A549 treated with ZK216348 at 1 μM for 4 hours (cell line): ENCODE data around the gene TUBA1B. TPM values are rescaled to one million over a fixed set of nuclear protein-coding genes. Genes with fewer than 3 reads are reported as not detected.

ENCODE experiments used
- total RNA-seq: library from RNA; stranded (reverse); fragments of 200-300 nt; extraction: Qiagen RNA extraction; gene quantifications from 5 replicates; pipeline ENCODE4 v1.2.3, GENCODE V29; 2022; ENCODE audit warnings: low read depth

Gene TUBA1B
- 1,785 to 2,573 TPM (median 2,522 TPM) in 5 replicates for total RNA-seq

DNA sequence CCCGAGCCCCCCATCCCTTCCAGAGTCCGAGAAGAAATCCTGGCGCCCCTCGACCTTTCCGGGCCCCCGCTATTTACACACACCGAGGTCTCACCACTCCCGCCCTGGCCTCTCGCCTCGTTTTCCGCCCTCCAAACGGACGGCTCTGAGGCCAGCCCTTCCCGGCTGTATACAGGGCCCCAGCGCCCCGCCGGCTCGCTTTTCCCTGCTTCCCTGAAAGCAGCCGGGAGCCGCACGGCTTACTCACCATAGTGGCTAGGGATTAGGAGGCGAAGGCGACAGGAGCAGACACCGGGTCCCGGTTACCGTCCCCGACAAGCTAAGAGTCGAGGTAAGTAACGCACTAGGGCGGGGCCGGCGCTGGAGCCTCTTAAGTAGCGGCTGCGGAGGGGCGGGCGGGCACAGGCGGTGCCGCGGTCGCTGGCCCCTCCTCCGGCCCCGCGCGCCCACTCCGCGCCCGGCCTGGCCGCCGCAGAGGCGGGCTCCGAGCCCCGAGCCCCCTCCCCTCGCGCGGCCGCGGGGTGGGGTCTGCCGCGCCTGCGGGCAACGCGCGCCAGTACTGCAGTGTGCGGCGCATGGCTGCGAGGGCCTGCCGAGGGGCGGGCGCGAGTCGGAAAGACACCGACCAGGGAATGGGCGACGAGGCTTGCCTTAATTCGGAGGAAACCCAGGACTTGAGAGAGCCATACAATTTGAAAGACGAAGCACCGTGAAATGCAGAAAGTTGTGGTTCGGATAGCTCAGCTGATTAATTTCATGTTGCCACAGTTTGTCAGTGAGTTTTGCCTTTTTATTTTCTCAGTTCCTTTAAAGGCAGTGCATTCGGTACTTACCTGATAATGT lies at the start of gene TUBA1B:
TUBA1B (minus strand) TSS at position 345 of the 843 bp plus-strand sequence; CDS start at position 250, 95 bp downstream.

DNA sequence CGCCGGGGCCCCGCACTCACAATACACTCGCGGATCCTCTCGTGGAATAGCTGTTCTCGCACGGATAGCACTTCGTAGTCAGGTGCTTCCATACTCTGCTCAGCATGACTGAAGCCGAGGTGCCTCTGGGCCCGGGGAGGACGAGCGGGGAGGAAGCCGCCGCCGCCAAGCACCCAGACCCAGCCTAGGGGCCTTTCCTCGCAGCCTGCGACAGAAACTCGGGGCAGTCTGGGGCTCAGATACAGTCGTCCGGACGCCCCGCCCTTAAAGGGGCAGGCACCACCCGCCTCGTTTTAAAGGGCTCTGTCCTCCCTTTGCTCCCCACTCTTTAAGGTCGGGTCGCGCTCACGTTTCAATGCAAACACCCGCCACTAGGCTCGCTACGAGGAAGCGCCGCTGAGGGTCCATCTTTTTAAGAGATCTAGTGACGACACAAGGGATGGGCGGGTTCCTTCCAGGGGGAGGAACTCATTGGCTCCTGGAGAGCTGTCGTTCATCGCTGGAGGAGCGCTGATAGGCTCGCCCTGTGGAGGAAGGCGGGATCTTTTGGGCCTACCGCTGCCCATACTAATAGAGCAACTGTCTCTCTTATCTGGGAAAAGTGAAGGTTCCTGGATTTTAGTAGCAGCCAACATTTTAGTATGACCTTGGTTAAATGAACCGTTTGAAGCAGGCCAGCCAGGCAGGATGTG lies 20.6 kb downstream of the TUBA1B start, which contains the start of gene LMBR1L:
LMBR1L (minus strand) TSS at position 384 of the 692 bp plus-strand sequence; CDS start at position 92, 292 bp downstream.

DNA sequence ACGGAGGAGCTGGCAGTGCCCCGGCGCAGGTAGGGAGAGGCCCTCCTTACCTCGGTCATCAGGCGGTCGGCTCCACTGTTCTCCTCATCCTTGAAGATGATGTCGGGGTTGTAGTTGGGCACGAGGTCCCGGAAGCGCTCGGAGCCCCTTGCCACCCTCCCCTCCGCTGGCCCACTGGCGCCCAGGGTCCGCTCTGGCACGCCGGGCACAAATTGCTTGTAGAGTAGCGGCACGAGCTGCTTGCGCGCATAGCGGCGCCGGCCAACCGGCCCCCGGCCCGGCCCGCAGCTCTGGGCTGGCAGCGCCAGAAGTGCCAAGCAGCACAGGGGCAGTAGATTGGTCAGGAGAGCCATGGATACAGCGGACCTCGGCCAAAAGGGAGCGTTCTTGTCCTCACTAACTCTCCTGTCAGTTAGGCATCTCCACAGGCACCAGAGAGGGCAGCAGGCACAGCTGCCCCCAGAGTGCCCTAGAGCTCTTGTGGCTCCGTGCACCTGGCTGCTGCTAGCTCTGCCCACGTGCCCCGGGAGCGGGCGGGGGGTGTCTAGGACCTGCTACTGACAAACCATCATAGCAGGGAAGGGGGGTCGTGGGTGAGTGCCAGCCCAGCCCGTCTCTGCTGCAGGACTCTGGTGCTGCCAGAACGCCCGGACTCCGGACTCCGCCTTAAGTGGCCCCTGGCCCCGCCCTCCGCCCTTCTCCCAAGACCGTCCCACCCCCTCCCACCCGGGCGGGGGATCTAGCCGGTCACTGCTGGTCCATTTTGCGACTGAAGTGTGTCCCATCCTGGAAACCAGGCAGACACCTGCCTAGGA lies 36.8 kb downstream of the TUBA1B start, which contains the start of gene DHH:
DHH (minus strand) TSS at position 642 of the 815 bp plus-strand sequence; CDS start at position 353, 289 bp downstream.

Other genes starting within 250 kb of the TUBA1B start
- 53.2 to 60.0 TPM (median 56.4 TPM) in 5 replicates for gene FKBP11, start 205.9 kb downstream of the TUBA1B start, total RNA-seq
- 136 to 160 TPM (median 157 TPM) in 5 replicates for gene ARF3, start 173.9 kb downstream of the TUBA1B start, total RNA-seq
- 1.6 to 2.8 TPM (median 2.0 TPM) in 5 replicates for gene WNT10B, start 159.7 kb downstream of the TUBA1B start, total RNA-seq
- gene WNT1, start 153.1 kb downstream of the TUBA1B start, total RNA-seq, result 0.13 to 0.20 TPM in 2 of 5 replicates, not detected in the others
- 0.40 to 0.81 TPM (median 0.70 TPM) in 5 replicates for gene DDN, start 132.0 kb downstream of the TUBA1B start, total RNA-seq
- 40.2 to 47.4 TPM (median 41.6 TPM) in 5 replicates for gene PRKAG1, start 112.6 kb downstream of the TUBA1B start, total RNA-seq
- gene KMT2D, start 70.6 kb downstream of the TUBA1B start, total RNA-seq, result 34.2 to 45.1 TPM (median 39.5 TPM) in 5 replicates
- 2.8 to 4.8 TPM (median 4.3 TPM) in 5 replicates for gene RHEBL1, start 61.4 kb downstream of the TUBA1B start, total RNA-seq
- gene DHH, start 36.6 kb downstream of the TUBA1B start, total RNA-seq, result not detected in 5 replicates
- gene LMBR1L, start 20.5 kb downstream of the TUBA1B start, total RNA-seq, result 11.2 to 19.4 TPM (median 15.6 TPM) in 5 replicates
- gene TUBA1A, start 57.7 kb upstream of the TUBA1B start, total RNA-seq, result 188 to 228 TPM (median 210 TPM) in 5 replicates
- 1,579 to 1,817 TPM (median 1,710 TPM) in 5 replicates for gene TUBA1C, start 133.7 kb upstream of the TUBA1B start, total RNA-seq
- gene PRPH, start 163.8 kb upstream of the TUBA1B start, total RNA-seq, result 0.92 to 2.1 TPM (median 1.6 TPM) in 5 replicates
- 75.1 to 98.9 TPM (median 85.1 TPM) in 5 replicates for gene TROAP, start 191.9 kb upstream of the TUBA1B start, total RNA-seq
- 3.8 to 7.6 TPM (median 6.4 TPM) in 5 replicates for gene C1QL4, start 205.8 kb upstream of the TUBA1B start, total RNA-seq
- gene DNAJC22, start 215.5 kb upstream of the TUBA1B start, total RNA-seq, result 15.2 to 21.5 TPM (median 21.0 TPM) in 5 replicates
- gene SPATS2, start 236.1 kb upstream of the TUBA1B start, total RNA-seq, result 25.2 to 32.9 TPM (median 30.7 TPM) in 5 replicates